Measurements from ENCODE around the gene TWIST2. TPM values are rescaled to one million over a fixed set of nuclear protein-coding genes. Genes with fewer than 3 reads are reported as not detected.

Gene TWIST2
- polyA plus RNA-seq, 1 donor from 2014 or later, result not detected

DNA sequence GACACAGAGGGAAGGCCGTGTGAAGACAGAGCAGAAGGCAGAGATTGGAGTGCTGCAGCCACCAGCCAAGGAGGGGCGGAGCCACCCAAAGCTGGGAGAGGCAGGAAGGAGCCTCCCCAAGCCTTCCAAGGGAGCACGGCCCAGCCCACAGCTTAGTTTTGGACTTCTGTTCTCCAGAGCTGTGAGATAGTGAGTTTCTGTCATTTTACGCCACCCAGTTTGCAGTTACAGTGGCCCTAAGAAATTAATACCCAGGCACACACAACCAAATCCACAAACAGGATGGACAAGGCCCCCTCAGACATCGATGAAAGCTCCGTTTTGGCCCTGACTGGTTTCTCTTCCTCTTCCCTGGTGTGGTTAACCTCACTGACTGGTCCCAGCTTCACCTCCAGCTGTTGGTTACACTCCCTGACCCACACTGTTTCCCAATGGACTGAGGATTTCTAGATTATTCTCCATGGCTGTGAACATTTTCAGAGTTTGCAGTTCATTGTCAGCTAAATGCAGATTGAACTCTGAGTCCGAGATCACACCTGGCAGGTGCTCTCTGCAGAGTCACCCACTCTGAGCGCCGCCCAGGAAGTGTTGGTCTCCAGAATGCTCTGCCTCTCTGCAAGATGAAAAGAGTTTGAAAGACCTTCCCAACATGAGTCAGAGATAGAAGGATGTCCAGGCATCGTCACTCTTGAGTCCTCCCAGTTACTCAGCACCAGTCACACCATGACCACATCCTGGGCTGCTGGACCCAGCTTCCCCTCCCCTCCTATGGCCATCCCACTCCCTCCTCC lies 100.2 kb downstream of the TWIST2 start:
- no peaks in the 10 kb centered on the region for H3K27me3 ChIP-seq (ENCODE audit: insufficient read depth, low read depth, low read length)
- H3K9ac ChIP-seq (ENCODE audit: low read length), result no peak overlapping the region
- H3K4me3 ChIP-seq (ENCODE audit: low read length), result no peak overlapping the region
- no peaks in the 10 kb centered on the region for H3K9me2 ChIP-seq (ENCODE audit: insufficient read depth, low read length)
- H3K4me2 ChIP-seq (ENCODE audit: low read length), result no peak overlapping the region
- H3K9me3 ChIP-seq (ENCODE audit: low read length), result no peaks in the 10 kb centered on the region
- no peaks in the 10 kb centered on the region for H3F3A ChIP-seq (ENCODE audit: insufficient read depth, low read length, poor library complexity, severe bottlenecking)
- H2AFZ ChIP-seq (ENCODE audit: low read depth, low read length), result no peak overlapping the region
- no peak for TF ChIP-seq EP300 (conservative IDR thresholded peaks at IDR 0.05; ENCODE audit: poor library complexity, severe bottlenecking)
- TF ChIP-seq EZH2 (IDR thresholded peaks at IDR 0.05; ENCODE audit: borderline replicate concordance, insufficient read depth, low read length, poor library complexity, severe bottlenecking), result no peak
- TF ChIP-seq MXI1 (conservative IDR thresholded peaks at IDR 0.05; ENCODE audit: poor library complexity, severe bottlenecking), result no peak
- no peak for TF ChIP-seq RAD21 (conservative IDR thresholded peaks at IDR 0.05)
- no peak for TF ChIP-seq REST (IDR thresholded peaks at IDR 0.05; ENCODE audit: borderline replicate concordance)
- TF ChIP-seq POLR2AphosphoS5 (IDR thresholded peaks at IDR 0.05), result no peak
- TF ChIP-seq SMC3 (conservative IDR thresholded peaks at IDR 0.05; ENCODE audit: poor library complexity), result no peak
- TF ChIP-seq, protein P1, sequence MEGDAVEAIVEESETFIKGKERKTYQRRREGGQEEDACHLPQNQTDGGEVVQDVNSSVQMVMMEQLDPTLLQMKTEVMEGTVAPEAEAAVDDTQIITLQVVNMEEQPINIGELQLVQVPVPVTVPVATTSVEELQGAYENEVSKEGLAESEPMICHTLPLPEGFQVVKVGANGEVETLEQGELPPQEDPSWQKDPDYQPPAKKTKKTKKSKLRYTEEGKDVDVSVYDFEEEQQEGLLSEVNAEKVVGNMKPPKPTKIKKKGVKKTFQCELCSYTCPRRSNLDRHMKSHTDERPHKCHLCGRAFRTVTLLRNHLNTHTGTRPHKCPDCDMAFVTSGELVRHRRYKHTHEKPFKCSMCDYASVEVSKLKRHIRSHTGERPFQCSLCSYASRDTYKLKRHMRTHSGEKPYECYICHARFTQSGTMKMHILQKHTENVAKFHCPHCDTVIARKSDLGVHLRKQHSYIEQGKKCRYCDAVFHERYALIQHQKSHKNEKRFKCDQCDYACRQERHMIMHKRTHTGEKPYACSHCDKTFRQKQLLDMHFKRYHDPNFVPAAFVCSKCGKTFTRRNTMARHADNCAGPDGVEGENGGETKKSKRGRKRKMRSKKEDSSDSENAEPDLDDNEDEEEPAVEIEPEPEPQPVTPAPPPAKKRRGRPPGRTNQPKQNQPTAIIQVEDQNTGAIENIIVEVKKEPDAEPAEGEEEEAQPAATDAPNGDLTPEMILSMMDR (IDR thresholded peaks at IDR 0.05; ENCODE audit: poor library complexity, severe bottlenecking), result no peak
- TF ChIP-seq TAF1 (IDR thresholded peaks at IDR 0.05; ENCODE audit: low read depth), result no peak
- no peaks in the 10 kb centered on the region for H3K79me2 ChIP-seq (replicated peaks; ENCODE audit: insufficient read depth, low read length)
- no peaks in the 10 kb centered on the region for H3K36me3 ChIP-seq (ENCODE audit: insufficient read depth, low read length)
- H4K20me1 ChIP-seq (ENCODE audit: insufficient read depth), result no peaks in the 10 kb centered on the region
- no peak overlapping the region for H3K27ac ChIP-seq (ENCODE audit: low read length)

DNA sequence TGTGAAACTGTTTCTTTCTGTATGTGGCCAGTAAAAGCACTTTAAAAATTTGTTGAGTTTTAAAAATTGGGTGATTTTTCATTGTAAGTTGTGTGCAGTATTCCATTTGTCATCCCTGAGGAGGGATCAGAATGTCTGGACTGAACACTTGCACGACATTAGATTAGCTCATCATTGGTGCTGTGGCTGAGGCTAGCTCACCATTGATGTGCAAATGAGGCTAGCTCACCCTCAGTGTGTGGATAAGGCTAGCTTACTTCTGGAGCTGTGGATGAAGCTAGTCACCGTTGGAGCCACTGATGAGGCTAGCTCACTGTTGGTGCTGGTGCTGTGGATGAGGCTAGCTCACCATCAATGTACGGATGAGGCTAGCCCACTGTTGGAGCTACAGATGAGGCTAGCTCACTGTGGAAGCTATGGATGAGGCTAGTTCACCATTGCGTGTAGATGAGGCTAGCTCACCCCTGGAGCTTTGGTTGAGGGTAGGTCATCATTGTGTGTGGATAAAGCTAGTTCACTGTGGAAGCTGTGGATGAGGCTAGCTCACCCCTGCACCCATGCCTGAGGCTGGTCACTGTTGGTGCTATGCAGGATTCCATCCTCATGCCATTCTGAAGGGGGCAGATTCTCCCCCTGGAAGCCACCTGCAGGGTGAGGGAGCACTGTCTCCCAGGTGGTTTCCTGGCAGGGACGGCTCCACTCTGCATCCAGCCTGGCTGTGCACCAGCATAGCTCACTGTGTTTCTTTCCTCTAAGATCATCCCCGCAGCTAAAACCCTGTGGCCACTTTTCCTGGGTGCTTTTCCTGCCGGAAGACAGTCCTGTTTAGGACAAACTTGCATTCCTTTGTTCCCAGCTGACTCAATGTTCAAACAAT lies 101.1 kb downstream of the TWIST2 start:
- Histone ChIP-seq H3K4me3 (ENCODE audit: low read length) (no peak overlapping the region), H3K27ac (ENCODE audit: low read length) (no peak overlapping the region), H3K9me2 (ENCODE audit: insufficient read depth, low read length) (no peaks in the 10 kb centered on the region), H4K20me1 (ENCODE audit: insufficient read depth) (no peaks in the 10 kb centered on the region), H3K4me2 (ENCODE audit: low read length) (no peak overlapping the region), H2AFZ (ENCODE audit: low read depth, low read length) (no peak overlapping the region), H3K27me3 (ENCODE audit: insufficient read depth, low read depth, low read length) (no peaks in the 10 kb centered on the region), H3K9ac (ENCODE audit: low read length) (no peak overlapping the region), H3K36me3 (ENCODE audit: insufficient read depth, low read length) (no peaks in the 10 kb centered on the region), H3K9me3 (ENCODE audit: low read length) (no peaks in the 10 kb centered on the region), H3F3A (ENCODE audit: insufficient read depth, low read length, poor library complexity, severe bottlenecking) (no peaks in the 10 kb centered on the region), H3K79me2 (replicated peaks; ENCODE audit: insufficient read depth, low read length) (no peaks in the 10 kb centered on the region)
- TF ChIP-seq POLR2AphosphoS5 (IDR thresholded peaks at IDR 0.05) (no peak), EZH2 (IDR thresholded peaks at IDR 0.05; ENCODE audit: borderline replicate concordance, insufficient read depth, low read length, poor library complexity, severe bottlenecking) (no peak), REST (IDR thresholded peaks at IDR 0.05; ENCODE audit: borderline replicate concordance) (no peak), SMC3 (conservative IDR thresholded peaks at IDR 0.05; ENCODE audit: poor library complexity) (no peak), RAD21 (conservative IDR thresholded peaks at IDR 0.05) (no peak), EP300 (conservative IDR thresholded peaks at IDR 0.05; ENCODE audit: poor library complexity, severe bottlenecking) (no peak)

All from neural cell (in vitro differentiated cells).